ENCODE measurements around the gene ZC3H4.

- TF ChIP-seq ARNTL (CRISPR knock-in tag; IDR thresholded peaks at IDR 0.05; ENCODE audit: borderline replicate concordance, low read depth) (no peak), PATZ1 (CRISPR knock-in tag; IDR thresholded peaks at IDR 0.05; ENCODE audit: borderline replicate concordance) (no peak)
Measured at GRCh38 chr19:47045867-47046470, 67.6 kb downstream of the ZC3H4 start.
